GM21528 (cell line): Measurements from ENCODE around the gene CCDC80.

Experiments used
- ATAC-seq: cut with Tn5 transposase; IDR thresholded peaks from one replicate; pipeline ENCODE4 v1.9.1; 2021; ENCODE audit warnings: mild to moderate bottlenecking, moderate library complexity; ENCODE audit not compliant: unreplicated experiment, low FRiP score

Gene CCDC80

GRCh38 chr3:112635674-112636073 is 5.3 kb downstream of the CCDC80 start:
- ATAC-seq = no peak

GRCh38 chr3:112634786-112635541 is 6.0 kb downstream of the CCDC80 start:
- no peak for ATAC-seq

- no peak for ATAC-seq
Observed at GRCh38 chr3:112633757-112634156, 7.2 kb downstream of the CCDC80 start.

GRCh38 chr3:112633191-112633590 is 7.8 kb downstream of the CCDC80 start:
- no peak for ATAC-seq

GRCh38 chr3:112632596-112632995 is 8.3 kb downstream of the CCDC80 start:
- no peak for ATAC-seq

- no peak for ATAC-seq
Observed at GRCh38 chr3:112631257-112631656, 9.7 kb downstream of the CCDC80 start.

- ATAC-seq = no peak
Observed at GRCh38 chr3:112629425-112629824, 11.5 kb downstream of the CCDC80 start.

GRCh38 chr3:112627919-112628466 is 12.9 kb downstream of the CCDC80 start:
- ATAC-seq = no peak

- ATAC-seq = no peak
Observed at GRCh38 chr3:112627419-112627818, 13.5 kb downstream of the CCDC80 start.

GRCh38 chr3:112623717-112624116 is 17.2 kb downstream of the CCDC80 start:
- ATAC-seq = no peak

- no peak for ATAC-seq
Observed at GRCh38 chr3:112623213-112623612, 17.7 kb downstream of the CCDC80 start.

GRCh38 chr3:112619295-112619694 is 21.6 kb downstream of the CCDC80 start:
- ATAC-seq = peak; percentile 79

- ATAC-seq = no peak
Observed at GRCh38 chr3:112617285-112617684, 23.7 kb downstream of the CCDC80 start.

- no peak for ATAC-seq
Observed at GRCh38 chr3:112615989-112616731, 24.8 kb downstream of the CCDC80 start.

GRCh38 chr3:112611752-112612515 is 29.0 kb downstream of the CCDC80 start:
- no peak for ATAC-seq

- no peak for ATAC-seq
Observed at GRCh38 chr3:112610121-112610520, 30.8 kb downstream of the CCDC80 start.

- no peak for ATAC-seq
Observed at GRCh38 chr3:112607863-112608262, 33.1 kb downstream of the CCDC80 start.

- ATAC-seq = no peak
Observed at GRCh38 chr3:112606098-112606497, 34.8 kb downstream of the CCDC80 start.

GRCh38 chr3:112605285-112605684 is 35.7 kb downstream of the CCDC80 start:
- no peak for ATAC-seq

- ATAC-seq = no peak
Observed at GRCh38 chr3:112604536-112604935, 36.4 kb downstream of the CCDC80 start.
